GM12873 (cell line): Measurements from ENCODE around the gene ATG14.

Experiments used
- CTCF ChIP-seq: IDR thresholded peaks from 2 replicates; pipeline ENCODE4 v1.5.1; 2012; ENCODE audit warnings: low read depth, mild to moderate bottlenecking, moderate library complexity, low read length, control low read depth; ENCODE audit not compliant: insufficient read depth; ENCODE audit errors: missing control alignments

ATG14 gene

GRCh38 chr14:55386037-55386808 is 25.4 kb downstream of the ATG14 start:
- TF ChIP-seq CTCF = no peak

- TF ChIP-seq CTCF = no peak
Measured at GRCh38 chr14:55384536-55384935, 27.1 kb downstream of the ATG14 start.

- no peak for TF ChIP-seq CTCF
Measured at GRCh38 chr14:55383541-55384140, 28.0 kb downstream of the ATG14 start.

GRCh38 chr14:55382483-55382882 is 29.1 kb downstream of the ATG14 start:
- TF ChIP-seq CTCF = no peak

GRCh38 chr14:55381561-55381960 is 30.1 kb downstream of the ATG14 start:
- no peak for TF ChIP-seq CTCF

GRCh38 chr14:55381040-55381439 is 30.6 kb downstream of the ATG14 start:
- no peak for TF ChIP-seq CTCF

- TF ChIP-seq CTCF = no peak
Measured at GRCh38 chr14:55377236-55377635, 34.4 kb downstream of the ATG14 start.
